Embryonic facial prominence (tissue), 1 donor: ENCODE measurements around the gene TMEM175.

Source experiments
- DNase-seq: peaks from one replicate; pipeline ENCODE4 v3.0.0-alpha.2; 2016; ENCODE audit errors: extremely low spot score

TMEM175 gene

DNA sequence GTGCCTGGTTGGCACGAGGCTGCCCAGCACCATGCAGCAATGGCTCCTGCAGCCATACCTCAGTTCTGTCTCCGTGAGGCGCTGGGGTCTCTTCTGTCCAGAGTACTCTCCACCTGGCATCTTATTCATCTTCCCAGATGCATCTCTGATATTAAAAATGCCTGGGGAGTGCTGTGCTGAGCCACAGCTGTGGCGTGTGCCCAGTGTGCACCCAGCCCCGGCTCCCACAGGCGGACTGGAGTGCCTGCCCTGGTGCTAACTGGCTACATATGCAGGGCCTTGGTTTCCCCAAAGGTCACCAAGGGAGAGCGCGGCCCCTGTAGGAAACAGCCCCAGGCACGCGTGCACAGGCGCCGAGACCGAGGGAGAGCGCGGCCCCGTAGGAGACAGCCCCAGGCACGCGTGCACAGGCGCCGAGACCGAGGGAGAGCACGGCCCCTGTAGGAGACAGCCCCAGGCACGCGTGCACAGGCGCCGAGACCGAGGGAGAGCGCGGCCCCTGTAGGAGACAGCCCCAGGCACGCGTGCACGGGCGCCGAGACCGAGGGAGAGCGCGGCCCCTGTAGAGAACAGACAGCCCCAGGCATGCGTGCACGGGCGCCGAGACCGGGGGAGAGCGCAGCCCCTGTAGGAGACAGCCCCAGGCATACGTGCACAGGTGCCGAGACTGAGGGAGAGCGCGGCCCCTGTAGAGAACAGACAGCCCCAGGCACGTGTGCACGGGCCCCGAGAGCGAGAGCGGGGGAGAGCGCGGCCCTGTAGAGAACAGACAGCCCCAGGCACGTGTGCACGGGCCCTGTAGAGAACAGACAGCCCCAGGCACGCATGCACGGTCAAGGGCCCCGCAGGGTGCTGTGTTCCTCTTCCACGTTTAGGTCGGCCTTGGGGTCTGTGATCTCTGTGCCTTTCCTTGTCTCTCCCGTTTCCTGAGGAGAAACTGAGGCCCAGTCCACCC is 14.5 kb downstream of the TMEM175 start:
- no peak for DNase-seq

DNA sequence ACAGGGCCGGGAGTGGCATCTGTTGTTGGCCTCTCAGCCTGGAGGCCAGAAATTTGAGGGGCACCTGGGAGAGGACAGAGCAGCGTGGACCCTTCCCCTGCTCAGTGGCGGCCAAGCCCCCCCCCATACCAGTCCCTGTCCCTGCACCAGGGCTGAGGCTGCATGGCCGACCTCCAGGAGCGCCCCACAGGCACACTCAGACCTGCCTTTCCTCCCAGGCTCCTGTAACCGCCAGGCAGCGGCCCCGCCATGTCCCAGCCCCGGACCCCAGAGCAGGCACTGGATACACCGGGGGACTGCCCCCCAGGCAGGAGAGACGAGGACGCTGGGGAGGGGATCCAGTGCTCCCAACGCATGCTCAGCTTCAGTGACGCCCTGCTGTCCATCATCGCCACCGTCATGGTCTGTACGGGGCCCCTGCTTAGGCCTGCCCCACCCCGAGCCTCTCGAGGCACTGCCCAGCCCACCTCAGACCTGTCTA is 15.3 kb downstream of the TMEM175 start:
- no peak for DNase-seq

DNA sequence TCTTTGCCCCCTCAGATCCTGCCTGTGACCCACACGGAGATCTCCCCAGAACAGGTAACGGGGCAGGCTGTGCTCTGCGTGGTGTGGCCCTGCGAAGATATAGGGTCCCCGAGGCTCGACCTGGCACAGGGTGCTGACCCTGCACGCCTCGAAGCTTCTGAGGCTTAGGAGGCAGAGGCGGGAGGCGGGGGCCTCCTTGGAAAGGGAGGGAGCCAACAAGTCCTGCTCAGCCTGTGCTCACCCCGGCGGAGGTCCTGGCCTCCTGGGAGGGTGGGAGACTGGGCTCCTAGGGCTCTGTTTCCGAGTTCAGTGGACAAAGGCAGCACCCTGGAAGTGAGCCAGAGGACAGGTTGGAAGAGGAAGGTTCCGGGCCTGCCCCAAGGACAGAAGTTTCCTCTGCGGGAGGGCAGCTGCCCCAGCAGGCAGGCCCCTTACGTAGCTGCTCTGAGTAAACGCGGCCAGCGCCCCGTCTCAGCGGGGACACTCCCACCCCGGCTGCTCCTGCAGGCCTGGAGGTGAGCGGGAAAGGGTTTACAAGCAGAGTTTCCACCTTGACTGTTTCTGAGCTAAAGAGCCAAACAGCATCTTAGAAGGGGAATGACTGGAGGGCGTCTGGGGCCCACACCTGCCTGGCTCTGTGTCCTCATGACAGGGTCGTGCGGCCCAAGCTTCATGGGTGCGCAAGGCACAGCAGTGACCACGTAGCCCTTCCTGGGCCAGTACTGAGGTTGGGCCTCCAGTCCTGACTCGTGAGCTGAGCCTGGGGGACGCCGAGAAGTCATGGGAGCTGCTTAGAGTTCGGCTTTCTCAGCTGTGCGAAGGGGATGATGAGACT is 16.1 kb downstream of the TMEM175 start:
- no peak for DNase-seq

DNA sequence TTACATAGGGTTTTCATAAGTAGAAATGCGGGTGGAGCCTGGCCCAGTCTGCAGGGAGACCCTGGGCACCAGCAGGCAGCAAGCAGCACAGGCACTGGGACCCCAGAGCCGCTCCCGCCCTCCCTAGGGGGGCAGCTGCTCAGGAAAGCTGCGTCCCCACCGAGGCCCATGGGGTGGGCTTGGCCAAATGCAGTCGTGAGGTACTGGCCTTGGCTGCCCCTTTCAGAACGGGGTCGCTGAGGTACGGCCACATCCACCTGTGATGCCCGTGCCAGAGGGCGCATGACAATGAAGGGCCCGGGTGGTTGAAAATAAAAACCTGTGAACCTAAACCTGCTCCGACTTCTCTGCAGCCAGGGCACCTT is 16.7 kb downstream of the TMEM175 start:
- no peak for DNase-seq

DNA sequence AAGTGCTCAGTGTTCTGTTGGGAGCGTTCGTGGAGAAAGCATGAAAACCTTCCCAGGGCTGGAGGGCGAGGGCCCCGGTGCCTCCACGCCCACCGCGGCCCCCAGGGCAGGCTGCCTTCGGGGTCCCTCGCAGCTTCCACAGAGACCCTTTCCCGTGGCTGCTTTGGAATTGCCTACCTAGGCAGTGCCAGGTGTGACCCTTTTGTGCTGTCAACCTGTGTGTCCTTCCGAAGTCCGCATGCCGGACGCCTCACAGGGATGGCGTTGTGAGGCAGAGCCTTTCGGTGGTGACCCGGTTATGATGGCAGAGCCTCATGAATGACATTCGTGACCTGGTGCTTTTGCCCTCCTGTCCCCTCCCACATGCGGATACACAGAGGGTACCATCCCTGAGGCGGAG is 17.4 kb downstream of the TMEM175 start:
- DNase-seq = no peak

DNA sequence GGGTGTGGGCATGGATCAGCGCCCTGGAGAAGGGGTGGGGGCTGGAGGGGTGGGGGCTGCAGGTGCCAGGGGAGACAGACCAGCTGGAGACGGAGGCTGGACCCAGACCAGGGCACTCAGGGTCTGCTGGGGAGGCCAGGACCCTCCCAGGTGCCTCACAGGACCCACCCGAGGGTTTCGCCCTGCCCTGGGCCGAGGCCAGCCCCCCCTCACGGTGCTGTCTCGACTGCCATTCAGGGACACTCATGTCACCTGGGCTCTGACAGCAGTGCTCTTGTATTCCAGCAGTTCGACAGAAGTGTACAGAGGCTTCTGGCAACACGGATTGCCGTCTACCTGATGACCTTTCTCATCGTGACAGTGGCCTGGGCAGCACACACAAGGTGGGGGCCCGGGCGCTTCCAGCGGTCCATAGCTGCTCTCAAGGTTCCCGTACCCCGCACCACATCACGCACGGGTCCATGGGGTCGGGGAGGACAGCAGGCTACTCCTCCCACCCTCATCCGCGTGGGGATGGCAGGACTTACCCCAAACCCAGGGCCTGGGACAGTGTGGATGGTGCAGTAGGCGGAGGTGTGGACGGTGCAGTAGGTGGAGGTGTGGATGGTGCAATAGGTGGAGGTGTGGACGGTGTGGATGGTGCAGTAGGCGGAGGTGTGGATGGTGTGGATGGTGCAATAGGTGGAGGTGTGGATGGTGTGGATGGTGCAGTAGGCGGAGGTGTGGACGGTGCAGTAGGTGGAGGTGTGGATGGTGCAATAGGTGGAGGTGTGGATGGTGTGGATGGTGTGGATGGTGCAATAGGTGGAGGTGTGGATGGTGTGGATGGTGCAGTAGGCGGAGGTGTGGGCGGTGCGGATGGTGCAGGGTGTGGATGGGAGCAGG is 18.1 kb downstream of the TMEM175 start:
- DNase-seq = no peak

DNA sequence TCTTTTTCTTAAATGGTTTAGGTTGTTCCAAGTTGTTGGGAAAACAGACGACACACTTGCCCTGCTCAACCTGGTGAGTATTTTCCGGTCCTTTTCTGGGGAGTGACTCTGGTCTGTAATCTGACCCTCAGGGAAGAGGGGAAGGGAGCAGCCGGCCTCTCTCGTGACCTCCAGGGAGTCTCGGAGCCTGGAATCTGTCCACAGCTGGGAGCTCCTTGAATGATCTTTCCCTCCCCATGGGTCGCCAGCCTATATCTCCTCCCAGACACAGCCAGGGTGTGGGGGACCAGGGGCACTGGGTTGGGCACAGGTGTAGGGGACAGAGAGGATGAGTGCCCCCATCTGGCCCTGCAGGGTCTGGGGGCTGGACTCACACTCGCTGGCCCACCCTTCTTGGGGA is 18.9 kb downstream of the TMEM175 start:
- no peak for DNase-seq

DNA sequence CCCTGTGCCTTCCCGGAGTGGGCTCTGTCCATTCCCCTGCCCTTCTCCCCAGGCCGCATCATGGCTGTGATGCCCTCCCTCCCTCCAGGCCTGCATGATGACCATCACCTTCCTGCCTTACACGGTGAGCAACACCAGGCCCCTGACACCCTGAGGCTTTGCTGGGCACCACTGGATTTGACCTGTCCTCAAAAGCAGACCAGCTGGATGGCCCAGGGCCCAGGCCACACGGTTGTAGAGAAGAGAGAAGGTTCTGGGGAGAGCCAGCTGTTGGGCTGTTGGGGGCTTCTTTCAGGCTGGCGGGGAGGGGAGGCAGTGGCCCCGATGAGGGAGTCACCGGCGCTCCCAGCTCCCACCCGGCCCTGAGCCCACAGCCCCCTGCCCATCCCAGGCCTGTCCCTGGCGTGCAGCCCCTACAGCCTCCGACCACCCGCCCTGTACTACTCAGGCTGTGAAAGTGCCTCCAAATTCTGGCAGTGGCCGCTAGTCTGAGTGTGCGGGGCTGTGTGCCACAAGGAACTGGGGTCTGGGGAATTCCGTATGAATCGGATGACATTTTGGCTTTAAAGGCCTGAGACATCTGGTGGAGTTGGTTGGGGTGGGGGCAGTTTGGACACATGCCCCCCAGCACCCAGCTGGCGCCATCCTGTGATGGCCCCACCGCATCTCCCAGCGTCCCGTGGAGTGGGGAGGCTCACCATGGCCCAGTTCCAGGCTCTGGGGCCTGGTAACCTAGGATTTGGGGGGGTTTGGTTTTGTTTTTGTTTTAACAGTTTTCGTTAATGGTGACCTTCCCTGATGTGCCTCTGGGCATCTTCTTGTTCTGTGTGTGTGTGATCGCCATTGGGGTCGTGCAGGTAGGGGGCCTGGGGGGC is 19.6 kb downstream of the TMEM175 start:
- DNase-seq = no peak

DNA sequence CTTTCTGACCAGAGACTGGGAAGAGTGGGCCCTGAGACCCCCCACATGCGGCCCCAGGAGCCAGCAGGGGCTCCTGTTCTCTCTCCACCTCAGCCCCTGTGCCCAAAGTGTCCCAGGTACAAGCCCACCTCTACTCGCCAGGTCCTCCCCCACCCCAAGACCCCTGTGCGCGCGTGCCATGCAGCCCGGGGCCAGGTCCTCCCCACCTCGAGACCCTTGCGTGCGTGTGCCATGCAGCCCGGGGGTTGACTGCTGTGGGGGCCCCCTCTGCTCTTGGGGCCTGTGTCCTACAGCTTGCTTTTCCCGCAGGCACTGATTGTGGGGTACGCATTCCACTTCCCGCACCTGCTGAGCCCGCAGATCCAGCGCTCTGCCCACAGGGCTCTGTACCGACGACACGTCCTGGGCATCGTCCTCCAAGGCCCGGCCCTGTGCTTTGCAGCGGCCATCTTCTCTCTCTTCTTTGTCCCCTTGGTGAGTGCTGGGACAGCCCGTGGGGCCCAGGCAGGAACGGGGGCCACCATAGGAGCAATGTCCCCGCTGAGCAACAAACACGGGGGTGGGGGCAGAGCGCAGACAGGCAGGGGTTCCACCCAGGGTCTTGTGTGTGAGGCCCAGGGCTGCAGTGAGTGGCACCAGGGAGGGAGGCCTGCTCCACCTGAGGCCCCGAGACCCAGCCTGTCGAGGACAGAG is 20.8 kb downstream of the TMEM175 start:
- DNase-seq = no peak

DNA sequence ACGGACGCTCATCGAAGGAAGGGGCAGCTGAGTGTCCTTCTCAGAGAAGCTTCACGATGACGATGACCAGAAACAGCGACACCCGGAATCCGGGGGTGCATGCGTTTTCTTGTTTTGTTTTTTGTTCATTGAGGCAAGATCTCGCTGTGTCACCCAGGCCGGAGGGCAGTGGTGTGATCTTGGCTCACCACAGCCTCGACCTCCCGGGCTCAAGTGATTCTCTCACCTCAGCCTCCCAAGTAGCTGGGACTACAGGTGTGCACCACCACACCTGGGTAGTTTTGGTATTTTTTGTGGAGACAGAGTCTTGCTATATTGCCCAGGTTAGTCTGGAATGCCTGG is 21.3 kb downstream of the TMEM175 start:
- no peak for DNase-seq

DNA sequence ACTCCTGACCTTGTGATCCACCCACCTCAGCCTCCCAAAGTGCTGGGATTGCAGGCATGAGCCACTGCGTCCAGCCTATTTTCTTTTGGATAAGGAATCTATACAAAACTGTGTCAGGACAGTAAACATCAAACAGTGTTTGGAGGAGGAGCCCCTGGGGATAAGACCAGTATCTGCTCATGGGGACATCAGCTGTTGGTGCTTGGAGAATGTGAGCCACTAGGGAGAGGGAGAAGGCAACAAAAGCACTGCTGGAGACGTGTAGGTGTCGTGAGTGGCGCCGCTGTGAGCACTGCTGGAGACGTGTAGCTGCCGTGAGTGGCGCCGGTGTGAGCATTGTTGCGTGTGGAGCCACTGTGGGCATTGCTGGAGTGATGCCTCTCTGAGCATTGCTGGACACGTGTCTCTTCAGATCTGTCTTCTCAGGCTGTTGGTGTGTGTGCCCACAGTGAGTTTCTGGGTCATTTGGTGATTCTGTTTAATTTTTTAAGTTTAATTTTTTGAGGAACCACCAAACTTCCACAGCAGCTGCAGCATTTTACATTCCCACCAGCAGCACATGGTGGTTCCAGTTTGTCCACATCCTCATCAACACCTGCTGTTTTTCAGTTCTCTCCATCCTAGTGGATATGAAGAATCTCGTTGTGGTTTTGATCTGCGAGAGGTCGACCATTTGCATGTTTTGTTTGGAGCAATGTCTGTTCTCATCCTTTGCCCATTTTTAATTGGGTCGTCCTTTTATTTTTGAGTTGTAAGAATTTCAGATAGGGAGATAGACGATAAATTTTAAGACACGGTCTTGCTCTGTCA is 22.2 kb downstream of the TMEM175 start:
- DNase-seq = no peak

DNA sequence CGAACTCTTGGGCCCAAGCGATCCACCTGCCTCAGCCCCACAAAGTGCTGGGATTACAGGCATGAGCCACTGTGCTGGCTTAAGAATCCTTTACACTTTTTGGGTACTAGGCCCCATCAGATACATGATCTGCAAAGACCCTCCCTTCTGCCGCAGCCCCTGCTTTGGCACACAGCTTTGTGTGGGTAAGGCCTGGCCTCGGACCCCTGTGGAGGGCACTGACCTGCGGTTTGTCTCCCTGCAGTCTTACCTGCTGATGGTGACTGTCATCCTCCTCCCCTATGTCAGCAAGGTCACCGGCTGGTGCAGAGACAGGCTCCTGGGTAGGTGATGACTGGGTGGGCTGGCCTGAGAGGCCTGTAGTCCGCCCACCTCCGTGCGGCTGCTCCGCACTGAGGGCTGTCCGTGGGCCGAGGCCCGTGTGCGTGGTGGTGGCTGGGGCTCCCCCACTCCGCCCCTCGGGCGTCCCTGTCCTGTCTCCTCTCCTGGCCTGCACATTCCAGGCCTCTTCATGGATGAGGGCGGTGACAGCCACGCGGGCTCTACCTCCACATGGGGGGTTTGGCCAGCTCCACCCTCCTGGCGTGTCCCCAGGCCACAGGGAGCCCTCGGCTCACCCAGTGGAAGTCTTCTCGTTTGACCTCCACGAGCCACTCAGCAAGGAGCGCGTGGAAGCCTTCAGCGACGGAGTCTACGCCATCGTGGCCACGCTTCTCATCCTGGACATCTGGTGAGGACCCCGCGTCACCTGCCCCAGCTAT is 23.1 kb downstream of the TMEM175 start:
- DNase-seq = no peak

DNA sequence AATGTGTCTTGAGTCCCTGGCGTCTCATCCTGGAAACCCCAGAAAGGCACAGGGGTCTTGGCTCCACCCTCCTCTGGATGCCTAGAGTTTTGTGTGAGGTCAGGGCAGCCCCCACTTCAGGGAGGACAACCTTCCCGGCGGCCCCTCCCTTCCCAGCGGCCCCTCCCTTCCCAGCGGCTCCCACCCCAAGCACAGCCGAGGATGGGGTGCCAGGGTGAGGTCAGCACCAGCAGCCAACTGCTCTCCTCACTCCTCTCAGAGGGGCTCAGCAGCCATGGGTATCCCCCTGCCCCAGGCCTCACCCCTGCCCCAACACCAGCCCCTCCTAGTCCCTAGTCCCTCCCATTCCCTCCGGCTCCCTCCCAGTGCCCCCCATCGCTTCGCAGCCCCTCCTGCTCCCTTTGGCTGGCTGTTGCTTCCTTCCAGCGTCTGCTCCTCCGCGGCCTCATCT is 23.7 kb downstream of the TMEM175 start:
- DNase-seq = no peak

DNA sequence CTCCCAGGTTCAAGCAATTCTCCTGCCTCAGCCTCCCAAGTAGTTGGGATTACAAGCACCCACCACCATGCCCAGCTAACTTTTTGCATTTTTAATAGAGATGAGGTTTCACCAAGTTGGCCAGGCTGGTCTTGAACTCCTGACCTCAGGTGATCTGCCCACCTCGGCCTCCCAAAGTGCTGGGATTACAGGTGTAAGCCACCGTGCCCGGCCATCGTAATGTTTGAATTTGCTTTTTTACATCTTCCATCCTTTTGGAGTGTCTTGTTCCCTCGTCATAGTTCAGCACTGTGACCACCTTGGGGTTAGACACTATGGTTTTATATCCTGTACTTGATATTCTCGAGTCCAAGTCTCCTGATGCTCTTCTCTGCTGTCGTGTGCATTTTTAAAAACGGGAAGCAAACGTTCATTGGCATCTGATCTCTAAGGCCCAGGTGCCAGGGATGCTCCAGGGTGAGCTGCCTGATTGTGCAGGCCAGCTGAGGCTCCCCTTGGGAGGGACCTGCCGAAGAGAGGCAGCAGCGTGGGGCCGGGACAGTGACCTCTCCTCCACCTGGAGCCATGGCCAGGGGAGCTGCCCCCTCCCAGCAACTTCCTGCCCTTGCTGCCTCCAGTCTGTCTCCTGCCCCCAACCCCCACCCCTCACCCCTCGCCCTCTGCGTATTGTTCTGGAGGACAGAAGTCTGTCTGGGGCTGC is 24.4 kb downstream of the TMEM175 start:
- no peak for DNase-seq

DNA sequence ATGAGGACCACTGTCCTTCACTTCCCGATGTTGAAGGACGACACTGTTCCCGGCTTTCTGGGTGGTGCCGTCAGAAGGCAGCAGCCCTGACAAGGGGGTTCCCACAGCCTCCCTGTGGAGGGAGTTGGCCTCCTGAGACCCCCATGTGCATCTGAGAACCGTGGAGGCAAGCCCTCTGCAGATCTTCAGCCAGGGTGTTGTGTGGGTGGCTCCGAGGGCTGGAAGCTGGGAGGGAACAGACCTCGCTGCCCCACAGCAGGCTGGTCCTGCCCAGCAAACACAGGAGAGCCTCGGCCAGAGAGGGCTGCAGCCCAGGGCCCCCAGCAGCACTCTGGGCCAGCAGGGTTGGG is 24.9 kb downstream of the TMEM175 start:
- DNase-seq = no peak

DNA sequence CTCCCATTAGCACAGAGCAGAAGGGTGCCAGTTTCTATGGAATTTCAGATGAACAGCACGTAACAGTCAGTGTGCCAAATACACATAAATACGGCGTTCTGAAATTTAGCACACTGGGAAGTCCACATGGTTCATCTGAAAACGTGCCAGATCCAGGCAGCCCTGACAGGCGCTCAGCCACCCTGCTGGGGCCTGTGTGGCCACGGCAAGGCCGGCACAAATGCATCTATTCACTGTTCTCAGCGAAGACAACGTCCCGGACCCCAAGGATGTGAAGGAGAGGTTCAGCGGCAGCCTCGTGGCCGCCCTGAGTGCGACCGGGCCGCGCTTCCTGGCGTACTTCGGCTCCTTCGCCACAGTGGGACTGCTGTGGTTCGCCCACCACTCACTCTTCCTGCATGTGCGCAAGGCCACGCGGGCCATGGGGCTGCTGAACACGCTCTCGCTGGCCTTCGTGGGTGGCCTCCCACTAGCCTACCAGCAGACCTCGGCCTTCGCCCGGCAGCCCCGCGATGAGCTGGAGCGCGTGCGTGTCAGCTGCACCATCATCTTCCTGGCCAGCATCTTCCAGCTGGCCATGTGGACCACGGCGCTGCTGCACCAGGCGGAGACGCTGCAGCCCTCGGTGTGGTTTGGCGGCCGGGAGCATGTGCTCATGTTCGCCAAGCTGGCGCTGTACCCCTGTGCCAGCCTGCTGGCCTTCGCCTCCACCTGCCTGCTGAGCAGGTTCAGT is 25.5 kb downstream of the TMEM175 start:
- DNase-seq = no peak

DNA sequence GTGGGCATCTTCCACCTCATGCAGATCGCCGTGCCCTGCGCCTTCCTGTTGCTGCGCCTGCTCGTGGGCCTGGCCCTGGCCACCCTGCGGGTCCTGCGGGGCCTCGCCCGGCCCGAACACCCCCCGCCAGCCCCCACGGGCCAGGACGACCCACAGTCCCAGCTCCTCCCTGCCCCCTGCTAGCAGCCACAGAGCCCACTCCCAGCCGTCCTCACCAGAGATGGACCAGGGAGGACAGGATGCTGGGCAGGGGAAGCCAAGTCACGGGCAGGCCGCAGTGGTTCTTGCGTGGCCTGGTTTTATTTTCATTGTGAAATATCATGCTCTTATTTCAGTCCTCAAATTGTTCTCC is 26.0 kb downstream of the TMEM175 start:
- no peak for DNase-seq
